HG03342 (cell line): Measurements from ENCODE around the gene NOS2.
"Not testable (repeated sequence)": the region's sequence is repeated elsewhere in the genome, so short reads cannot be mapped to it uniquely, and the experiment has no call there.

Experiments used
- ATAC-seq: cut with Tn5 transposase; IDR thresholded peaks from one replicate; pipeline ENCODE4 v1.9.1; 2021; ENCODE audit warnings: mild to moderate bottlenecking, moderate library complexity; ENCODE audit not compliant: unreplicated experiment

The NOS2 gene

DNA sequence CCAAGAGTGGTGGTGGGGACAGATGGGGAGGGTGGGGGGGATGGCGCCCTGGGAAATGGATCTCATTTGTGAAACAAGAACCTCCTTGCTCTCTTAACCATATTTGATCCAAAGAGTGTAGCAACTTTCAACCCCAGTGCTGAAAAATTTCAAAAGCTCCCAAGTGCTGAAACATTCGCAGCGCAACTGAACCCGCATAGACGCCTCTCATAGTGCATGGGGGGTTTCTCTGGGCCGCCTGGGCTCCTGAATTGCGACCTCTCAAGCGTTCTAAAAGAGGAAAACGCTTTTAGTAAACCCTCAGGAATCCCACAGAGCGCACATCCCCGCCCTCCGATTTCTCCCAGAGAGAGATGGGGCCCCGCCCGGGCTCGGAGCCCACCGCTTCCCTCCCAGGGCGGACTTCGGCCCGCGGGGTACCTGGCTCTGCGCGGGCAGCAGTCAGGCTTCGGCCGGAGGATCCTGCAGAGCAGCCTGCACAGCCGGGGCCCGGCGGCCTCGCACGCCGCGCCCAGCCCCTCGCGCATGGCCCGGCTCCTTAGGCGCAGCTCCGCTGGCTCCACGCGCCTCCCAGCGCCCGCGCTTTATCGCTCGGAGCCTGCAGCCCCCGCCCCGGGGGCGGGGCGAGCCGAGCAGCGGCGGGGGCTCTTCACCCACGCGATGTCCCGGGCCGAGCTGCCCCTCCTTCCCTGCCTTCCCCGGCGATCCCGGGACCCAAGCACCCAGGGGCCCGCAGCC is 7.0 kb downstream of the NOS2 start:
- no peak for ATAC-seq

DNA sequence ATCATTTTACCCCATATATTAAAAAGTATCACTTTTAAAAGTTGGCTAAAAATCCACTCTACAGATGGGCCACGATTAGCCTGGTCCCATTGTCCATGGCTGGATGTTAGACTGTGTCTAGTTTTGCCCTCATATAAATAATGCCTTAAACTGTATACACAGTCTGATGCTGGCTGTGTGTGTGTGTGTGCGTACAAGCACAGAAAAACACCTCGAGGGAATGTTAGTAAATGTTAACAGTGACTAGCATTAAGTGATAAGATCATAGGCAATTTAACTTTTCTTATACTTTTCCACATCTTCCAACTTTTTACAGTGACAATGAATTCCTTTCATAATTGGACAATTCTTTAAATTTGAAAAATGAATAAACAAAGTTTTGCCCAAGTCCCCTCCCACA is 8.2 kb downstream of the NOS2 start:
- ATAC-seq = no peak

DNA sequence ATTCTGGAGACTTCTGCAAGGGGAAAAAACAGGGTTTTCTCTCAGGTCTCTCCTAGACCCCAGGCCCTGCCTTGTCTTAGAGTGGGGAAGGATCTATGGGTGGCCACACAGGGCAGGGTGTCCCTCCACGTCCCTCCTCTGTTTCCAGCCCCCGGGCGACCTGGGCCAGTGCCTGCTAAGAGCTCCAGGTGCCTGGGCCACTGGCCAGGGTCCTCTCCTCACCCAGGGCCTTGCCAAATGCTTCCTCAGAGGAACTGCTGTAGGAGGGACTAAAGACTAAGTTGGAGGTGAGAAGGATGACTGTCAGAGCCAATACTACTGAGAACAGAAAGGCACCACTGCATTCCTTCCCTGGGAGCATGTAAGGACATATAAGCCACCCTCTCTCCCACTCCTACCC is 11.4 kb downstream of the NOS2 start:
- no peak for ATAC-seq

DNA sequence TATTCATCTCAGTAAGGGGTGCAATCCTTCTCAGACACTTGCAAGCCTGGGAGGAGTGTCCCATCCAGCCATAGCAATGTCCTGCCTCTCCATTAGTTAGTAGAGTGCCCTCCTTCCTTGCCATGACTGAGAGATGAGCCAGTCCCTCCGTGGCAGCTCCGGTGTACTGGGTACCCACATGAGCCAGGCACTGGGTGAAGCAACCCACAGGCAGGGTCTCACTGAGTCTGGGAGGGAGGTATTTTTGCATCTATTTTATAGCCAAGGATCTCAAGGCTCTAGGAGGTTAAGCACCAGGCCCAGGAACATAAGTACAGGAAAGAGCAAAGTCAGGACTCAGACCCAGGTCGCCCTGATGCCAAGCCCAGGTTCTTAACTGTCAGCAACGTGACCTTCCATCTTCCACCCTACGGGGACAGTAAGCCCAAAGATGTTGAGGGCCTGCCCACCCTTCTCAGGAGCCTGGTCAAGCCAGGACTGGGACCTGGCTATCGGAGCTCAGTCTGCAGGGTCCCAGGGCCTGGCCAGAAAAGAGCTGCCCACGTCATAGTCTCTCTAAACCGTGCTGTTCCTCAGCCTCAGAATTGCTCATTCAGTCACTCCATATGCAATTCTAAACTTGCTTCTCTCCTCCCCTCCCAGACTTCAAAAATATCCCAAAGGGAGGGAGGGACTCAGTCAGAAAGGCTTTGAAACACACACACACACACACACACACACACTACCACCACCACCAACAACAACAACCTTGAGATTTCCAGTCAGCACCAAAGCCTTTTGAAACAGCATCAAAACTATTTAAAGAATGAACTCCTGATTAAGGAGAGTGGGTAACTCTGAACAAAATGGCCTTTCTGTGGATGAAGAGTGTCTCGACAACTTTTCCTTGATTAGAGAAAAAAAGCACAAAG is 16.6 kb downstream of the NOS2 start:
- ATAC-seq = no peak

DNA sequence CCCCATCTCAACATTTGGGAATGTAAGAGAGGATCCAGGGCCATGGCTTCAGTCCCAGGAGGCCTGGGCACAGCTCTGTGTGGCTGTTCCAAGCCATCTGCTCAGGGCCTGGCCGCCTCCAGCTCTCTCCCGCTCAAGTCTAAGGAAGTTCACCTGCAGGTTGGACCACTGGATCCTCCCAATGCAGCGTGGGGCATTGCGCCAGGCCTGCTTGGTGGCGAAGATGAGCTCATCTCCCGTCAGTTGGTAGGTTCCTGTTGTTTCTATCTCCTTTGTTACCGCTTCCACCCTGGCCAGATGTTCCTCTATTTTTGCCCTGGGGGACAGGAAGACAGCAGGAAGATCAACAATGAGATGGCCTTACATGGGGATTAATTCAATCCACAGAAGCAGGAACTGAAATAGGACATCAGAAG is 17.5 kb downstream of the NOS2 start:
- no peak for ATAC-seq

DNA sequence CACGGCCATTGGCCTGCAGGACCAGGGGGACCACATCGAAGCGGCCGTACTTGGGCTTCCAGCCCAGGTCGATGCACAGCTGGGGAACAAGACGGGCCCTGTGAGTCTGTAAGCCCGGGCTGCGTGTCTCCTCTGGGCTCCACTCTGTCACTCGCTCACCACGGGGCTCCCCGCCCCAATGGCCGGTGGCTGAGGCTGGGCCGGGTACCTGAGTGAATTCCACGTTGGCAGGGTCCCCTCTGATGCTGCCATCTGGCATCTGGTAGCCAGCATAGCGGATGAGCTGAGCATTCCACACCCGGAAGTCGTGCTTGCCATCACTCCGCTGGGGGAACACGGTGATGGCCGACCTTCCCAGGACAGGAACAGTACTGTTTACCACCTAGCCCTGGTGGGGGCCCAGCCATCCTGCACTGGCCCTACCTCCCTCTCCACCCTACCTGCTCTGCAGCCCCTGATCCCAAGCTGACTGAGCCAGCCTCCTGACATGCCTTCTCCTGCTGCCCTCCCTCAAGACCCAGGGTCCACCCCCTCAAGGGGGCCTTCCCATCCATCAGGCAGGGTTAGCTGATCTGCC is 19.4 kb downstream of the NOS2 start:
- no peak for ATAC-seq

DNA sequence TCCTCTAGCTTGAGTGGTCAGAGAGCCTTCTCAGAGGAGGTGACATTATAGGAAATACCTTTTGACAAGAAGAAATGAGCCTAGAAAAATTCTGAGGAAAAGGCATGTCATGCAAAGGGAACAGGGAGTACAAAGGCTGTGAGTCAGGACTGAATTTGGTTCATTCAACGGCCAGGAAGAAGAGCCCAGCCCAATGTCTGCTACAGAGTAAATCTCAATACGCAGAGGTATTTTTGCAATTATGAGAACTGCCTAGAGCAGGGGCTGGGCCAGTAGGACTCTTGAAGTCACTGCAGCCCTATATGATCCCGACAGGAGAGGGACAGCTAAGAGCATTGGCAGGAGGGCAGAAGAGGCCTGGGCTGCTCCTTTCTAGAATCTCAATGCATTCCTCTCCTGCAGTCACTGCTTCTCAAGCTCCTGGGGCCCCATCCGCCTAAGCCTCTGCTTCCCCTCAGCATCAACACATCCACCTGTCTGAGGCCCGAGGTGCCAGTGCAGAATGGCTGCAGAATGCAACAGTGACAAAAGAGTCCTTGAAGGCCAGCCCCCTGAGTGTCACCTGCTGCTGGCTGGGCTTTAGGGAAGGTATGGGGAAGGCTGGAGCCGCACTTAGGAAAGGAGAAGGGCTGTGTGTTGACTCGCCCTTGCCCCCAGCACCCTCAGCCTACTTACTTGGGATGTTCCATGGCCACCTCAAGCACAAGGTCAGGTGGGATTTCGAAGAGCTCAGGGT is 20.1 kb downstream of the NOS2 start:
- ATAC-seq = no peak

DNA sequence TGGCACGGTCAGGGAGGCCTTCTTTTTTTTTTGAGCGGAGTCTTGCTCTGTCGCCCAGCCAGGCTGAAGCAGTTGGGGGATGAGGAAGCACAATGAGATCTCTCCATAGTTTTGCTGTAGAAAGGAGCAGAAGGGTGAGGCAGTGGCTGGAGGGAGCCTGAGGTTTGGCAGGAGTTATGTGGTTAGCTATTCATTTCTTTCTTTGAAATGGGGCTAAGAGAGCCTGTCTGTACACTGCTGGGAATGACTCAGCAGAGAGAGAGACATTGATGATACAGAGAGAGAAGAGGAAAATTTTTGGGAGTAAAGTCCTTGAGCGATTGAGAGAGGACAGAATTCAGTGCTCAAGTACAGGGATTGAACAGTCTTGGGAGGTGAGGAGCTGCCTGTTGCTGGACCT is 22.1 kb downstream of the NOS2 start:
- no peak for ATAC-seq

DNA sequence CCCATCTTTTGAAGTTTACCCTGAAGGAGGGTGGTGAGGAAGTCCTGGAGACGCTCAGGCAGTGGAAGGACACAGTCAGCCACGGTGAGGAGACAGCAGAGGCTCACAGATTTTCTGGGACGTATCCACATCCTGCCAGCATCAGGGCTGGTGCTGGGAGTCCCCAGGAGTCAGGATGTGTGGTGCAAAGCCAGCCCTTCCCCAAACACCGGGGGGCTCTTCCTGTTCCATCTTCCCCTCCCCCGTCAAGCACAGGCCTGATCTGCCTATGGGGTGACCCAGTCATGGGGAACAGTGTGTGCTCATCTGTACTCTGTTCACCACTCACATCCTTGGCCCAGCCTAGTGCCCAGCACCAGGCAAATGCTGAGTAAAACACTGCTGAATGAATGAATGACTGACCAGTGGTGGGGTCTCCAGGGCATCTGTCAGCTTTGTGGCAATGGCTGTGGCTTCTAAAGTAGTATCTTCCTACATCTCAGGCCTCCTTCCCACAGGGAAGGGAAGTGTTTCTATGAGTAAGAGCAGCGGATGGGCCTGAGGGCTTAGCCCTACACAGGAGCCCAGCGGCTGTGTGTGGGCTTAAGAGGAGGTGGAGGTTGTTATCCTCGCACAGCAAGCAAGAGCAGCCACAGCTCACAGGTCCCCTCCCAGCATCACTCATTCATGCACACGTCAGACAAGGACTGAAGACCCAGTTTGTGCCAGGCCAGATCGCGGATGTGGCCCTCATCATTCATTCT is 23.3 kb downstream of the NOS2 start:
- no peak for ATAC-seq

DNA sequence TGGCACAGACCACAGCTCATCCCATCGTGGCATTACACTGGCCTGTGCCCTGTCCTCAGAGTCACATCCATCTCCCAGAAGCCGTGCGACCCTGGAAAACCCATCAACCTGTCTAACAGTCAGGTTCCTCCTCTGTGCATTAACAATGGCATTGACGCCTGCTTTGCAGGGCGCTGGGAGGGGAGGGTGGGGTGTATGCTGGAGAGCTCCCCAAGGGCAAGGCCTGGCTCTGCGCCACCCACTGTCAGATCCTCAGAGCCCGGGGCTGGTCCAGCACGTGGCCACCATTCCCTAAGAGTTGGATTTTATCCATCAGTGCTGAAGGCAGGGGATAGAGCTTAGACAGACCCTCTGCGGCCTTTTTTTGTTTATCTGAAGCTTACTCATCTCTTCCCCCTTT is 28.7 kb downstream of the NOS2 start:
- ATAC-seq = no peak

DNA sequence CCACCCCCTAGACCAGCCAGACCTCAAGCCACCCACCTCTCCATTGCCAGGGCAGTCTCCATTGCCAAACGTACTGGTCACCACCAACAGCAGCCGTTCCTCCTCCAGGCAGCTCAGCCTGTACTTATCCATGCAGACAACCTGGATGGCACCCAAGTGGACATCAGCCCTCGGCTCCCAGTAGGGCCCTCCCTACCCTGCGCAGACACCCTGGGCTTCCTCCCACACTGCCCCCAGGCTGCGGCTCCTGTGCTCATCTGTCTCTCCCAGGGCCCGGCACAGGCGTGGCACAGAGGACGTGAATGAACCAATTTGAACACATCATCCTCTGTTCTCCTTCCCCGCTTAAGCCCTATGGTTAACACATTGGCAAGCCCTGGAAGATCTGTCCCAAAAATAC is 29.5 kb downstream of the NOS2 start:
- ATAC-seq = no peak

DNA sequence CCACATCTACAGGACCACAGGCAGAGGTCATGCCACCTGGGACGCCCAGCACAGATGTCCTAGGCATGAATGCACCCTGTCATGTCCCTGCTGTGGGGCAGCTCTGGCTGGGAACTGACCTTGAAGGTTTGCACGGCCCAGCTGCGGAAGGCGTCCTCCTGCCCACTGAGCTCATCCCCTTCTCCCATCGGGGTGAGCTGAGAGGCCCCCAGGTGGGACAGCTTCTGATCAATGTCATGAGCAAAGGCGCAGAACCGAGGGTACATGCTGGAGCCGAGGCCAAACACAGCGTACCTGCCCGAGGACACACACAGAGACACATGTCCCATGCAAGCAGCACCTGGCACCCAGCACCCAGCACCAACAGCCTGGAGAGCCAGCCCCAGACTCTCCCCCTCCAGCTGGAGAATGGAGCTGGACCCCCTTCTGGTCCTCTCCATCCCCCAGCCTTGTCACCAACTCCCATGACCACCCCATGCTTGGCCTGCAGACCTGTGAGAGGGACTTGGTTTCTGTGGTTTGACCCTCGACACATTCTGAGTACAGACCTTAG is 31.4 kb downstream of the NOS2 start:
- ATAC-seq = no peak

DNA sequence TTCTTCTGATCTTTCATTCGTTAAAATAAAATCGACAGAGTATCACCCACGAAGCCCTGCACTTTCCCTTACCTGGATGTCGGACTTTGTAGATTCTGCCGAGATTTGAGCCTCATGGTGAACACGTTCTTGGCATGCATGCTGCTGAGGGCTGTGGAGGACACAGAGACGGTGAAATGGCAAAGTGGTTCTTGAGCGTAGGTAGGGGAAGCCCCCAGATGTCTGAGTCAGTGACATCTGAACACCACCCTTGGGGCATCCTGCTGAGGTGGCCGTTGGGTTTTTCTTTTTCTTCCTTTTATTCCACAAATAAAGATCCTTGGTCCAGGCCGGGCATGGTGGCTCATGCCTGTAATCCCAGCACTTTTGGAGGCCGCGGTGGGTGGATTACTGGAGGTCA is 33.9 kb downstream of the NOS2 start:
- ATAC-seq = no peak

DNA sequence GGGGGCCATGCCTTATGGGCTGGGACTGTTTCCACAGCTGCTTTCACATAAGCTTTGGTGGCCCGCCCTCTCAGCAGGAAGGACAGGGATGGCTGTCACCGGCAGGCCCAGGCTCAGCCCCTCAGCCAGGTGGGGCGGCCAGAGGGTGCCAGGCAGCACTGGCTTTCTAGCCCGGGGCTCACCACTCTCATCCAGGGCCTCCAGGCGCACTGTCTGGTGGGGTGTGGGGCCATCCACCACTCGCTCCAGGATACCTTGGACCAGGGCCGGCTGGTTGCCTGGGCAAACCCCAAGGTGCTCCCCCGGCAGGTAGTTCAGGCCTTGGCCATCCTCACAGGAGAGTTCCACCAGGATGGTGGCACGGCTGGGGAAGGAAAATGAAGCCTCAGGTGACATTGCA is 35.0 kb downstream of the NOS2 start:
- ATAC-seq = no peak

DNA sequence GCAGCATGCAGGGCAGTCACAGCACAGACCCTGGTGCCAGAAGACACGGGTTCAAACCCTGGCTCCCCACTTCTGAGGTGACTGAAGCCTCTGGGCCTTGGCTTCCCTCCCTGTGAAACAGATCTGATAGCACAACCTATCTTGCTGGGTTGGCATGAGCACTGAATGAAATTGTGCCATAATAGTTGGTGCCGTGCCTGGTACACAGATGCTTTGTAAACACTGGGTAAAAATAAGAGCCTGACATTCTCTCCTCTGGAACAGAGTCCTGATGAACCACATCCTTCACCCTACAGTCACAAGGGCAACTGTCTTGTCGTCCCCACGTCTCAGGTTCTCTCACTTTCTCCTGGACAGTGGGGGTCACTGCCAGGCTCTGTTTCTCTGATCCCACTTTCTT is 35.7 kb downstream of the NOS2 start:
- no peak for ATAC-seq

DNA sequence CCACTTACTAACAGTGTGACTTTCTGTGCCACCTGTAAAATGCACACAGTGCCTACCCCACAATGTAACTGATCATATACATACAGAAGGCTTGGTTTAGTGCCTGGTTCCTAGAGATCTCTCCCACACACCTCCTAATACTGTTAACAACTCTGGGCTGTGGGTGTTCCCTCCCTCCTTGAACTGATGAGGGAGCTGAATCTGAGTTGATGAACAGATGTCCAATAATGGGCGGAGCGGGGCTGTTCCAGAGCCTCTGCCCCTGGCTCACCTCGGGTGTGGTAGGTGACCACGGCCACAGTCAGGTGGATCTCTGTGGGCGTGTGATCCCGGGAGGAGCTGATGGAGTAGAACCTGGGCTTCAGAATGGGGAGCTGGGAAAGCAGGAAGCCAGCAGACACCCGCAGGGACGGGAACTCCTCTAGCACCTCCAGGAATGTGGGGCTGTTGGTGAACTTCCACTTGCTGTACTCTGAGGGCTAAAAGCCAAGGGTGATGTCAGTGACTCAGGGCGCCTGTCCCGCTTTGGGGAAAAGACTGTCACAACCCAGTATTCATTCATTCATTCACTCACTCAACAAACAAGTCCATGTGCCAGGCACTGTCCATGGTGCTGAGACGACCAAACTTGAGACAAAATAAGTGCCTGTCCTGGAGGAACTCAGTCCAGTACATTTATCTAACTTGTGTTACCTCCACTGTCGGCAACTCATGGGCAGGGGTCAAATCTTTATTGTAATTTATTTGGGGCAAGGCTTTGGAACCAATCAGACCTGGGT is 37.6 kb downstream of the NOS2 start:
- no peak for ATAC-seq

DNA sequence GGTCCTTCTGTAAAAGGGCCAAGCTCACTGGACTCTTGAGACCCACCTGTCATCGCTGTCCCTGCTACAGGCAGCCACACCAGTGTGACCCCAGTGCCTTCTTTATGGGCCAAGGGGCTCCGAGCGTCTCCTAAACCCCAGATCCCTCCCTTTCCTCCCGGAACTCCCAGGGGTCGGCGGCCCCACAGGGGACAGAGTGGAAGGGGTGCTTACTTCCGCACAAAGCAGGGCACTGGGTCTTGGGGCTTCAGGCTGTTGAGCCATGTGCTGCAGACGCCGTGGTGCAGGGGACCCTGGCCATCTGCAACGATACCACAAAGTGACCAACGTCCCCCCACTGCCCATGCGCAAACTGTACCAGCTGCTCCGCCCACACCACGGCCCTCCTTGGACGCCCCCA is 39.4 kb downstream of the NOS2 start:
- ATAC-seq = not testable (repeated sequence)

DNA sequence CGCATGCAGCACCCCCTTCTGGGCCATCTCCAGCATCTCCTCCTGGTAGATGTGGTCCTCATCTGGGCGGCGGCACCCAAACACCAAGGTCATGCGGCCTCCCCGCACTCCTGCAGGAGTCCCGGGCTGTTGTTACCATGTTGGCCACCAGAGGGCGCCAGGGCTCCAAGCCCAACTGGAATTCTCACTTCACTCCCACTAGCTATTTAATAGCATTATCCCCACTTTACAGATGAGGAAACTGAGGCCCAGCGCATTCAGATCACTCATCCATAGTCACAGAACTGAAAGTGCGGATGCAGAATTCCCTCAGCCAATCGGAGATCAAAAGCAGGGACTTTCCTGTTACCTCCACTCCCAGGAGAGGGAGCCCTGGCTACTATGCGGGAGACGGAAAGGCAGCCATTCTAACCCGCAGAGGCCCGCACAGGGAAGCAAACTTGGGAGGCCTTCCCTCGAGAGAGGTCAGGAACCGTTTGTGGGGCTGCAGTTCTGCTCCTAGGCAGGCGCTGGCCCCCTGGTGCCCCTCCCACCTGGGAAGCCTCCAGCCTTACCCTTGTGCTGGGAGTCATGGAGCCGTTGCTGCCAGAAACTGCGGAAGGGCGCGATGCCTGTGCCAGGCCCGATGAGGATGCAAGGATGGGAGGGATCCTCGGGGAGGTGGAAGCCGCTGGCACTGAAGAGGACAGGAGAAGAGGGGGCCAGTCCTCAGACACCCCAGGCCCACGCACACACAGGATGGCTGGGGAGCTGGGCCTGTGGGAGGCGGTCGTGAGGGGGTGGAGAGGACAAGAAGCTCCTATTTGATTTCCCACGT is 40.1 kb downstream of the NOS2 start:
- ATAC-seq = no peak

DNA sequence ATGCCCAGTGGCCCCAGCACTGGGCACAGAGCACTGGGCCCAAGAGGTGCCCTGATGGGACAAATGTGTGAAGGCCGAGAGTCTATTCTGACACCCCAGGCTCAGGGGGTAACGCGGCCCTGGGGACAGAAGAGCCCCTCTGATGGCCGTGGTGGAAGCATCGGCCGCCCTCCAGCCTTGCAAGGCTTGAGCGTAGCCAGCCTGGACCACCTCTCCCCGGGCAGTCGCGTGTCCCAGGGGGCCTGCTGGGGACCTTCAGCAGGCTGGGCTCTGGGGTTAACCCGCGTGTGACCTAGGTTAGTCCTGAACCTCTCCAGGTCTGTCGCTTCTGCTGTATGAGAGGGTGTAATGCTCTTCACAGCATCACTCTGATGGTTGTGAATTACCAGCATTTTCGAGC is 40.8 kb downstream of the NOS2 start:
- no peak for ATAC-seq
